PC-3 (cell line): ENCODE results near the gene CPNE7.

ENCODE experiments used
- CTCF ChIP-seq: fragments of 300-600 bp; sonication (generic); conservative IDR thresholded peaks from 2 replicates; pipeline ENCODE4 v1.5.1; 2017; ENCODE audit warnings: antibody characterized with exemption, low read depth, mild to moderate bottlenecking, low read length
- EZH2 ChIP-seq: fragments of 300-600 bp; sonication (generic); IDR thresholded peaks from one replicate; pipeline ENCODE4 v1.6.1; 2017; ENCODE audit warnings: antibody characterized with exemption, mild to moderate bottlenecking, low read length; ENCODE audit not compliant: unreplicated experiment
- EZH2phosphoT487 ChIP-seq: fragments of 300-600 bp; sonication (generic); IDR thresholded peaks from 2 replicates; pipeline ENCODE4 v1.6.1; 2018; ENCODE audit warnings: mild to moderate bottlenecking, antibody characterized with exemption, low read length, borderline replicate concordance

- TF ChIP-seq CTCF (no peak; the same call in 1 of the 2 replicates), EZH2 (no peak), EZH2phosphoT487 (no peak)
These were observed 17.7 kb upstream of the CPNE7 start for GRCh38 chr16:89557690-89558490.
